GM19324 (cell line): ENCODE measurements around the gene DPH7.
A peak's percentile ranks its signal among the peaks of the same experiment; 100 is the strongest.
"Not testable (repeated sequence)": the region's sequence is repeated elsewhere in the genome, so short reads cannot be mapped to it uniquely, and the experiment has no call there.

Experiments used
- ATAC-seq: cut with Tn5 transposase; IDR thresholded peaks from one replicate; pipeline ENCODE4 v1.9.1; 2021; ENCODE audit warnings: mild to moderate bottlenecking, moderate library complexity; ENCODE audit not compliant: unreplicated experiment, low FRiP score

DPH7 gene

DNA sequence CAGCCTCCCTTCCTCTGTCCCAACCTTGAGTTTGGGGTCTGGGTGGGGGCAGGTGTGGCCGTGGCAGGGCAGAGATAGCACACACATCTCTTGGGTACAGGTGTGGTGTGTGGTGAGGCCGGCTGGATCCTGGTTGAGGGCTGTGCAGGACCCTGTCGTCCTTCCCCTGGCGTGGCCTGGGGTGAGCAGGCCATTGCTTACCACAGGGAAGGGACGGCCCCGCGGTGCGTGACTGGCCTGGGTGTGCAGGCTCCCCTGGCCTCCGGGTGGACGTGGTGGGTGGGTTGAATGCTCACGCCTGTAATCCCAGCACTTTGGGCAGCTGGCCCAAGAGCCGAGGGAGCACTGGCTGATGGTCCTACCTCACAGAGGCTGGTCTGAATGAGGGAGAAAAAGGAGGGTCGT lies 28.0 kb upstream of the DPH7 start:
- no peak for ATAC-seq

- ATAC-seq: peak; percentile 13
Measured at GRCh38 chr9:137606005-137606621, 27.4 kb upstream of the DPH7 start.

GRCh38 chr9:137605121-137606004 lies 26.6 kb upstream of the DPH7 start, which contains the start of gene ARRDC1:
Gene ARRDC1 (plus strand): TSS chr9:137605686. CDS start chr9:137605718, 32 bp downstream.
- ATAC-seq: peak; percentile 70

DNA sequence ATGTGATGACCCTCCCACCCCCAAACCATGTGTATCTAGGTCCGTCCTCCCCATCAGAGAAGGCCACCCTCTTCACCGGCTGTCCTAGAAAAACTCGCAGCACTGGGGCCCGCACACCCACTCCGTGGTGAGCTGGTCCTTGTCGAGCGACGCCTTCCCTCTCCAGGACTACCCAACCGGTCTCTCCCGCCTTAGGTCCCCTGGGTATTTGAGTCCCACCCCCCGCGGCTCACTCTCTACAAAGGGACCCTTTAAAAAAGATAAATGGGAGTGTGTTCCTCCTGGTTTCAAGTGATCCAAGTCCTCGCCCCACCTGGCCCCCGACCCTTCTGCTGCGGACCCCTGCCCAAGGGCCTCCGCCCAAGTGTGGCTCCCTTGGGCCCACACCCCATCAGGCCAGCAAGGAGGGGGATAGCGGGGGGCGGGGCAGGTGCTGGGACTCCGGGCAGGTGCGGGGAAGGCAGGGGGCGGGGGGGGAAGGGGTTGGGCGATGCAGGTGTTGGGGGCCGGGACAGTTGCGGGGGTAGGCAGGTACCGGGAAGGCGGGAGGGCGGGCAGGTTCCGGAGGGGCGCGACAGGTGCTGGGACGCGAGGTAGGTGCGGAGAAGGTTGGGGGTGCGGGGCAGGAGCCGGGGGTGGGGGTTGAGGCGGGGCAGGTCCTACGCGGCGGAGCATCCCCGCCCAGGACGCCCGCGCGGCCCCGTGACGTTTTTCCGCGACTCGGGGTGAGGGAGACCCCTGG lies 25.8 kb upstream of the DPH7 start:
- ATAC-seq: no peak

GRCh38 chr9:137603879-137604278 lies 25.2 kb upstream of the DPH7 start:
- ATAC-seq: no peak

DNA sequence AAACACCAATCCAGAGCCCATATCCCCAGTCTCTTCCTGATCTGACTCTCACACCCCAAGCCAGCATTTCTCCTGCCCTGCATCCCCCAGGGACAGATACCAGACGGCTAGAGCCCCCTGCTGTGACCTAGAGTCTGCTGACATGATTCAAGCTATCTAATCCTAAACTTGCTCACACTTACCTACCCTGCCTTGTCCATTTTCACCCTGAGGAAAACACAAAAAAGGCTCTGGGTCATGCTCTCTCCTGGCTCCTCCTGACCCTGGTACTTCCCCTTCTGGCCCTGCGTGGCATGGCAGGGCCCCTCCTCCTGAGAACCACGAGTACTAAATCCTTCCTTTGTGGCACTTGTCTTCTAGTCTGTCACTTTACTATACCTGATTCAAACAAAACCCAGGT lies 23.9 kb upstream of the DPH7 start:
- no peak for ATAC-seq

- no peak for ATAC-seq
Measured at GRCh38 chr9:137598943-137599342, 20.2 kb upstream of the DPH7 start.

DNA sequence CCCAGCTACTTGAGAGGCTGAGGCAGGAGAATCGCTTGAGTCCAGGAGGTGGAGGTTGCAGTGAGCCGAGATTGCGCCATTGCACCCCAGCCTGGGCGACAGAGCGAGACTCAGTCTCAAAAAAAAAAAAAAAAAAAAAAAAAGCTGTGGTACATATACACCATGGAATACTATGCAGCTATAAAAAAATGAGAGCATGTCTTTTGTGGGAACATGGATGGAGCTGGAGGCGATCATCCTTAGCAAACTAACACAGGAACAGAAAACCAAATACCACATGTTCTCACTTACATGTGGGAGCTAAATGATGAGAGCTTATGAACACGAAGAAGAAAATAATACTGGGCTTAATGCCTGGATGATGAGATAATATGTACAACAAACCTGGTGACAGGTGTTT lies 17.9 kb upstream of the DPH7 start:
- ATAC-seq: not testable (repeated sequence)

- no peak for ATAC-seq
Measured at GRCh38 chr9:137593176-137593575, 14.5 kb upstream of the DPH7 start.

DNA sequence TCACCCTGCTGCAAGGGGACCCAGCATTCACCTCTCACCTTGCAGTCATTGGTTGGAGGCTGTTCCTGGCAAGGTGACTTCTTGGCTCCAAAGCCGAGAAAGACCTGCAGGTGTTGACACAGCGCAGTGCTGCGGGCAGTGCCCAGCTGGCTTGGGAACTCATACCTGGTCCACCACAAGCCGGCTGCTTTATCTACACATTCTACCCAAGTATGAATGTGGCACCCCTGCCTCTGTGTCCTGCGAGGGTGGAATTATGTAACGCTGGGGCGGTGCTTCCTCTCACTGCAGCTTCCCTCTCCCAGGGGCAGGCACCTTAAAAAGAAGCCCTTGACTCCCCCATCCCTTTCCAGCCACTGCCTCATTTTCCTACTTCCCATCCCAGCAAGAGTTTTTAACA lies 14.0 kb upstream of the DPH7 start:
- ATAC-seq: no peak

DNA sequence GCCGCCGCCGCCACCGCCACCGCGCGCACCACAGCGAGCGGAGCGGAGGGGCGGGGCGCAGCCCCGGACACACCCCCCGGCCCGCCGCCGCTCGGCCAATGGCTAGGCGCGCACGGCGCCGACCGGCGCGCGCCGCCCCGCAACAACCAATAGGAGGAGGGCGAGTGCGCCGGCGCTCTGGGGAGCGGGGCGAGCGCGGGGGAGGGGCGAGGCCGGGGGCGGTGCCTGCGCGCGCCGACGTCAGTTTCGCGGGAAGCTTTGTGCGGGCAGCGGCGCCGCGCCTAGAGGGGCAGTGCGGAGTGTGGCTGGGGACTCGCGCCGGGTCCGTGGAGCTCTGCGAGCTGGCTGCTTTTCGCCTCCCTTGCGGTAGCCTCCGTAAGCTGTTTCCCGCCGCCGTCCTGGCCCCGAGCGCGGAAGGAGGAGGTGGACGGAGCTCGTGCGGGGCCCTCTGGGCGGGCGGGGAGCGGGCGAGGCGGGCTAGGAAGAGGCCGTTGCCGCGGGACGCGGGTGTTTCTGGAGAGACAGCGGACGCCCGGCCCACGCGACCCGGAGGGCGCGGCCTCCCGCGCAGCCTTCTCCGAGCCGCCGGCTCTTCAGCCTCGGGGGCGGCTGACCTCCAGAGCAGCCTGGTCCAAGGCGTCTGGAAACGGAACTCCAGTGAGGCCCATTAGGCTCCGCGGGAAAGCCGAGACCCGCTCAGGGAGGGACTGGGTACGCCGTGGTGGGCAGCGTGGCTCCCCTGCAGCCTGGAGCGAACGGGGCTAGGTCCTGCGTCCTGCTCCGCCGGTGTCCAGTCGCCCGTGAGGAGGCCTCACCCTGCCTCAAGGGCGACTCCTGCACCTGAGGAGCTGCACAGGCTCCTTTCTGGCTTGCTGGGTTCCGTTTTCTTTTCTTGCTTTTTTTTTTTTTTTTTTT lies 12.0 kb upstream of the DPH7 start, which contains the start of gene ZMYND19:
ZMYND19 (minus strand) TSS at position 44 of the 915 bp plus-strand sequence. CDS start 249 bp downstream, outside the sequence.
- peak; percentile 89 for ATAC-seq

DNA sequence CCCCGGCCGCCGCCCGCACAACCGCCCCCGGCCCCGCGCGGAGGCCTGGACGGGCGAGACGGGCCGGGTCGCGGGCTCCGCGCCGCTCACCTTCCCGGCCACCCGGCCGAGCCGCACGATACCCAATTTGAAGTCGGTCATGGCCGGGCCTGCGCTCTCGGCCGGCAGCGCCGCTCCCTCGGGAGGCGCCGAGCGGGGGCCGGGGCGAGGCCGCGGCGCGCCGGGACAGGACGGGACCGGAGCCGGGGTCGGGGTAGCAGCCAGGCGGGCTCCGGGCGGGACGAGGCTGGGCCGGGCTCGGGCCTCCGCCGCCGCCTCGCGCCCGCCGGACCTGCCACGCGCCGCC lies 11.4 kb upstream of the DPH7 start:
- ATAC-seq: no peak

GRCh38 chr9:137589441-137590122 lies 10.9 kb upstream of the DPH7 start:
- peak; percentile 20 for ATAC-seq

DNA sequence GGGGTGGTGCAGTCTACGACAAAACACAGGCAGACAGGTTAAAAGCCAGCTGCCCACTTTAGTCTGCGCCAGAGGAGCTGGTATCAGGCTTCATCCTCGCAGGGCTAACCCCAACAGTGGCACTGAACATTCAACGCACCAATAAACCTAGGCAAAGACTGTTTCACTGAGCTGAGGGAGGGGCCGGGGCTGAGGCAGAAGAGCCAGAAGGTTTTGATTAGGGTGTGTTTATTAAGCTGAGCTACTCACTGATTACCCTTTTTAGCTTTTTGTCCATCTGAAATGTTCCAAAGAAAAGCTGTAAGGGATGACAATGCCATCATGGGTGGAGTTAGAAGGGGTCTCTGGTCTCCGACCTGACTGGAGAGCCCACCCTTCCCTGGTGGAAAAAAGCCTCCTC lies 10.2 kb upstream of the DPH7 start:
- ATAC-seq: no peak

- ATAC-seq: no peak
Measured at GRCh38 chr9:137588311-137588710, 9.6 kb upstream of the DPH7 start.

- no peak for ATAC-seq
Measured at GRCh38 chr9:137586854-137587253, 8.1 kb upstream of the DPH7 start.

- ATAC-seq: no peak
Measured at GRCh38 chr9:137583957-137584356, 5.2 kb upstream of the DPH7 start.

DNA sequence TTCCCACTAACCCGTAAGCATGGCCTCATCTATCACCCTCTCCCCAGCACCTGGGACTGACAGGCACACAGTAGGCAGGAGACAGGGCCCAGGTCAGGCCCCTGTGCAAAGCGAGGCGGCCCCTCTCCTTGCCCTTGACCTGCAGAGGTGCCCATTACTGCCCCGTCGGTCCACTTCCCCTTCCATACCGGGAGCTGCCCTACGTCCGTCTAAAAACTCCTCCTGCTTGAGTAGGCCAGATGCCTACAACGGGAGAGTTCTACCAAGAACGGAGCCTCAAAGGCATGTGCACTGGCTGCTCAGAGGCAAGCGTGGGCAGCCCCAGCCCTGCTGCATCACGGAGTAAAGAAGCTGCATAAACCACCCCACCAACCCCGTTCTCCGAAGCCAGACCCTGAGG lies 4.6 kb upstream of the DPH7 start:
- ATAC-seq: no peak

DNA sequence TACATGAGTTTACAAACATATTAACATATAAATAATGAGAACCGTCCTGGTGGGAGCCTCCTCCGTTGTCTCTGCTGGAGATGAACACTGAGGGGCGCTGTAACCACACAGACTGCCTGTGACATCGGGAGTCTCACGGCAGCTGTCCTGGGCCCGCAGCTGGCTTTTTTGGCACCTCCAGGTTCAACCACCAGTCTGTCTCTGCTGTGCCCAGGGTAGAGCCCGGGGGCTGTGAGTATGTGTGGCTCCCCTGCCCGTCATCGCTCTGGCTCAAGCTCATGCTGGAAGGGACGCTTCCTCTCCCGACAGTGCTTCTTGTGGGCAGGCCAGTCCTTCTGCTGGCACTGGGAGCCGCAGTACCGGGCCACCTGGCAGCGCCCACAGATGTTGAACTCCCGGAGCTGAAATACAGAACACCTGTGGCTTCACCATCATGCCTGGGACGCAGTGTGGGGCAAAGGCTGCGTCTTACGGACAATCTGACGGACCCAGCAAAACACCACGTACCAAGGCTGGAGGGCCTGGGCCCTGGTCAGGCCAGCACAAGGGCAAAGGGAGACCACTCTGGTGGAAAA lies 3.6 kb upstream of the DPH7 start:
- ATAC-seq: no peak
